Breast epithelium (tissue), 3 donors: ENCODE data around the gene CADPS2.

Experiments used
- CTCF ChIP-seq, 3 donors: fragments of 450-650 bp; IDR thresholded peaks; one replicate each; pipeline ENCODE4 v1.5.1; 2016 to 2017; ENCODE audit warnings: antibody characterized with exemption in 3 of 3, mild to moderate bottlenecking in 3 of 3, moderate library complexity in 3 of 3
- POLR2AphosphoS5 ChIP-seq, 3 donors: sonication (generic); formaldehyde crosslinking; IDR thresholded peaks; one replicate each; pipeline ENCODE4 v1.6.1; 2017; ENCODE audit warnings: antibody characterized with exemption in 3 of 3

GRCh38 chr7:122616951-122617350 is 269.3 kb downstream of the CADPS2 start:
- TF ChIP-seq CTCF (IDR thresholded peaks at IDR 0.05) (no peak), POLR2AphosphoS5 (IDR thresholded peaks at IDR 0.05) (no peak)
